ENCODE results near the gene AGAP2.

DNA sequence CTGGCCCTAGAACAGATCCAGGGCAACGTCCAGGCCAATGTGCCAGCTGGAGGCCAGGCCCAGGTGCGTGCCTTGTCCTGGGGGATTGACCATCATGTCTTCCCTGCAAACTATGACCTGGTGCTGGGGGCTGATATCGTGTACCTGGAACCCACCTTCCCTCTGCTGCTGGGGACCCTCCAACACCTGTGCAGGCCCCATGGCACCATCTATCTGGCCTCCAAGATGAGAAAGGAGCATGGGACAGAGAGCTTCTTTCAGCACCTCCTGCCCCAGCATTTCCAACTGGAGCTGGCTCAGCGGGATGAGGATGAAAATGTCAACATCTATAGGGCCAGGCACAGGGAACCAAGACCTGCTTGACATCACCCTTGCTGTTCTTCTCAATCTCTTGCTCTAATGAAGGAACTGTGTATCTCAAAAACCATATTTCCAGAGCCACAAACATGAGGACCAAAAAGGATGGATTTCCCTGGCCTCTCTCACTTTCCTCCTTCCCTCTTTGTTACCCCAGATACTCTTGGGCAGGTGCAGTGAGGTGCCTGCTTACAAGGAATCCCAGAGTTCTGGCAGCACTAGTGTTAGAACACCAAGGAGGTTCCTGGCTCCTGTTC is 41.8 kb upstream of the AGAP2 start:
- TF ChIP-seq, protein P1, sequence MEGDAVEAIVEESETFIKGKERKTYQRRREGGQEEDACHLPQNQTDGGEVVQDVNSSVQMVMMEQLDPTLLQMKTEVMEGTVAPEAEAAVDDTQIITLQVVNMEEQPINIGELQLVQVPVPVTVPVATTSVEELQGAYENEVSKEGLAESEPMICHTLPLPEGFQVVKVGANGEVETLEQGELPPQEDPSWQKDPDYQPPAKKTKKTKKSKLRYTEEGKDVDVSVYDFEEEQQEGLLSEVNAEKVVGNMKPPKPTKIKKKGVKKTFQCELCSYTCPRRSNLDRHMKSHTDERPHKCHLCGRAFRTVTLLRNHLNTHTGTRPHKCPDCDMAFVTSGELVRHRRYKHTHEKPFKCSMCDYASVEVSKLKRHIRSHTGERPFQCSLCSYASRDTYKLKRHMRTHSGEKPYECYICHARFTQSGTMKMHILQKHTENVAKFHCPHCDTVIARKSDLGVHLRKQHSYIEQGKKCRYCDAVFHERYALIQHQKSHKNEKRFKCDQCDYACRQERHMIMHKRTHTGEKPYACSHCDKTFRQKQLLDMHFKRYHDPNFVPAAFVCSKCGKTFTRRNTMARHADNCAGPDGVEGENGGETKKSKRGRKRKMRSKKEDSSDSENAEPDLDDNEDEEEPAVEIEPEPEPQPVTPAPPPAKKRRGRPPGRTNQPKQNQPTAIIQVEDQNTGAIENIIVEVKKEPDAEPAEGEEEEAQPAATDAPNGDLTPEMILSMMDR (conservative IDR thresholded peaks at IDR 0.05 in 1 of 2, IDR thresholded peaks at IDR 0.05 in 1 of 2; ENCODE audit: extremely low read depth in 1 of 2, insufficient read depth in 1 of 2, low read depth in 1 of 2, low read length in 2 of 2) = no peak
- no peak for TF ChIP-seq EZH2 (IDR thresholded peaks at IDR 0.05; ENCODE audit: borderline replicate concordance, low read length)
